GM12891 (cell line): ENCODE measurements around the gene IRF8.
"Not testable (repeated sequence)": the region's sequence is repeated elsewhere in the genome, so short reads cannot be mapped to it uniquely, and the experiment has no call there.

ENCODE experiments used
- DNase-seq: peaks from one replicate; pipeline ENCODE4 v3.0.0; 2011; ENCODE audit warnings: low spot score; ENCODE audit not compliant: insufficient read length
- FAIRE-seq: peaks from 2 replicates; lab custom pipeline; 2011; peaks lifted over from hg19 to GRCh38; lab: Jason Lieb, UNC
- PAX5 ChIP-seq: IDR thresholded peaks from 2 replicates; pipeline ENCODE4 v1.6.1; 2011; ENCODE audit warnings: low read length, moderate library complexity, mild to moderate bottlenecking; ENCODE audit not compliant: insufficient read depth, severe bottlenecking
- POLR2A ChIP-seq: IDR thresholded peaks from 2 replicates; pipeline ENCODE4 v1.6.1; 2011; ENCODE audit warnings: low read depth, low read length, control low read depth
- POLR2AphosphoS5 ChIP-seq: IDR thresholded peaks from 2 replicates; pipeline ENCODE4 v1.6.1; 2011; ENCODE audit warnings: low read depth, low read length, control low read depth
- POU2F2 ChIP-seq: IDR thresholded peaks from 2 replicates; pipeline ENCODE4 v1.6.1; 2011; ENCODE audit warnings: low read depth, mild to moderate bottlenecking, control low read depth, low read length, moderate library complexity
- SPI1 ChIP-seq: IDR thresholded peaks from 2 replicates; pipeline ENCODE4 v1.6.1; 2011; ENCODE audit warnings: low read depth, low read length, control low read depth
- TAF1 ChIP-seq: IDR thresholded peaks from 2 replicates; pipeline ENCODE4 v1.6.1; 2011; ENCODE audit warnings: low read depth, low read length, control low read depth

The IRF8 gene

DNA sequence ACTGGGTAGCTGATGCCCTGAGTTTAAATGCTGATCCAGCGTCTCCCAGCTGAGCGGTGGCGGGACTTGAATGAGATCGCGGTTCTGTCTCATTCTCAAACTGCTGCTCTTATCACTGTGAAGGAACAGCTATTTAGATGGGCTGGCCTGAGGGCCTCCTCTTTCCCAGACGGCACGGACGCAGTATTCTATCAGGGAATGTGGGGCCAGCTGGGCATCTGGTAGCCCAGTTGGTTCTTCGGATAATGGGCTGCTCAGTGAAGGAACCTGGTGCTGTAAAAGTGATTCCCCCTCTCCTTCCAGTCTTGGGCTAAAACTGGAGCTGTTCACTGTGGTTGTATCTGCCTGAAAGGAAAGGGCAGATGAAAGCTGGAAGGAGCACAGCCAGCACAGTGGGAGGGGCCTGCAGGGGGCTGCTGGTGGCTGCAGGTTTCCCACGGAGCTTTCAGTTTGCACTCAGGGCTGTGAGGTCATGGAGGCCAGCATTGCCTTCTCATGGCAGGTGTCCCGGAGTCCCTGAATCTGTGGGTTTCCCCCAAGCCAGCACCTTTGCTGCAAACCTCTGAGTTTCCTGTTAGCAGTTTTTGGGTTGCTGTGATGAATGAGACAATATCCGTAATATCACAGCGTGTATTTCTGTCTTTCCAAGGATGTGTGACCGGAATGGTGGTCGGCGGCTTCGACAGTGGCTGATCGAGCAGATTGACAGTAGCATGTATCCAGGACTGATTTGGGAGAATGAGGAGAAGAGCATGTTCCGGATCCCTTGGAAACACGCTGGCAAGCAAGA, 3.6 kb downstream of the IRF8 start:
- TF ChIP-seq POU2F2 (peak; percentile 63; the same call in 1 of the 2 replicates), TAF1 (peak; percentile 32; the same call in 1 of the 2 replicates), PAX5 (no peak), SPI1 (0 out of 2 replicates have a peak, but pooled peaks have one; percentile 32), POLR2A (peak; percentile 40)
- FAIRE-seq (peak; percentile 91), DNase-seq (peak; percentile 62)

DNA sequence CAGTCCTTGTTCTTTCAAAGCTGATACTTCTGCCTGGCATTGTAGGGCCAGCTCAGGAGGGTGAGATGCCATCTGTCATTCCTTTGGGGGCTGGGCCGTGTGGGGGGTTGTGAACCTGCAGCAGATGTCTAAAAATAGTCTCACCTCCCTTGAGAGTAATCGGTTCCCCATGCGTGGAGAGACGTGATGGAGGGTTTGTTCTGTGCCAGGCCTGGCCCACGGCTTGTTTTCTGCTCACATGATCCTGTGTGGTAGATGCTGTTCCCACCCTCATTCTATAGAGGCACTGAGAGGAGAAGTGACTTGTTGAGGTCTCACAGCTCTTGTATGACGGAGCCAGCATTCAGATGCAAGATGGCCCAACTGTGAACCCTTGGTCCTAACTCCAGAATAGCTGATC, 4.6 kb downstream of the IRF8 start:
- DNase-seq, result no peak
- FAIRE-seq, result peak; percentile 78
- TF ChIP-seq PAX5 (no peak), SPI1 (no peak), POLR2A (no peak), POU2F2 (no peak), POLR2AphosphoS5 (no peak), TAF1 (no peak)

DNA sequence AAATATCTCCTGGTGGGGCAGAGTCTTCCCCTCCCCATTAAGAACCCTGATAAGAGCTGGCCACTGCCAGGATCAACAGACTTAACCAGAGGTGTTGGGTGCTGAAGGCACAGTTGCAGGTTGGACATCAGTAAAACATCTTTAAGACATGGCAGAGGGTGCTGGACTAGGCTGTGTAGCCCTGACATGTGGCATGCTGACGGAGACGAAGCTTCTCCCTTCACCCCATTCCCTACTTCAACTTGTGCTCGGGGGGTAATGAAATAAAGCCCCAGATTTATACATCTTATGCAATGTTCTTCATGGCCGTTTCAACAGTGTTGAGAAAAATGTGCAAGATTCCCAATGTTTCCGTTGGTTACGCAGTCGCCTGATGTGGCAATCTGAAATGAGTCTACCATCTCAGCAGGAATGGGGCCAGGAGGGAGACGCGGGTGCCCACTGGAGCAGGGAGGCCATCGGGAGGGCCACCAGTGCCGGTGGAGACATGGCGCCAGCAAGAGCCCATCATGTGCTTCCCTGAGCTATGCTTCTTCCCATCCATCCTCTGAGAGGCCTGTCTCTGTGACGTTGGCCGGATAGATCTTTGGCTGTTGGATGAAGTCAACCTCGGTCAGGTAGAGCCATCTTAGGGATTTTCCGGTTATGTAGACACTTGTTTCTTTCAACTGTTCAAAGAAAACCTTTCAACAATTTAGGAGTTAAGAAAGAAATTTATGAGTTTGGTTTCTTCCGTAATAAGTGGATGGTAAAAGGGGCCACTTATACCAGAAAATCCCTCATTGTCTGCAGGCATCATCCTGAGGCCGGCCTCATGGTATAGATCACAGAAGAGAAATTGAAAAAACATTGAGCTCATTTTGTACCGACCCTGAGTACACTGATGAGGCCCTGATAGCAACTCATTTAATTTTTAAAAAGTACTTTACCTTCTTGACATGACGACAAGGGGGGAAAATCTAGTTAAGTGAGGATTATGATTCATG, 6.4 kb downstream of the IRF8 start:
- no peak for FAIRE-seq
- TF ChIP-seq POU2F2 (no peak), PAX5 (no peak)
- DNase-seq, result no peak

DNA sequence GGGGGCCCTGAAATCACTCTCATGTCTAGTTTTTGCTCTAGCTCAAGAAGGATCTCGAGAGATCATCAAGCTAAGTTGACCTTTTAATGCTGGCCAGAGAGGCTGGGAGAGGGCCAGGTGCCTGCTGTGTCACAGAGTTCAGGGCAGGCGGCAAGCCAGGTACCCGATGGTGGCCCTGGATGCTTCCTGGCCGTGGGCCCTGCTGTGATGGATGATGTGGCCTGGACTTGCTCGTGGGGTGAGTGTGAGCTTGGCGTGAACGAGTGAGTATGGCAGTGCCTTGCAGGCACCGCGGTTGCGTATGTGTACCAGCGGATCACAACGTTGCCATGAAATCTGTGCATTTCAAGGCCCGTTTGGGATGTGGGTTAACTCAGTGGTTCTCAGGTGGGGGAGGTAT, 7.4 kb downstream of the IRF8 start:
- FAIRE-seq (peak; percentile 16), DNase-seq (no peak)
- TF ChIP-seq POLR2AphosphoS5 (peak; percentile 64; the same call in 1 of the 2 replicates), POU2F2 (no peak)

DNA sequence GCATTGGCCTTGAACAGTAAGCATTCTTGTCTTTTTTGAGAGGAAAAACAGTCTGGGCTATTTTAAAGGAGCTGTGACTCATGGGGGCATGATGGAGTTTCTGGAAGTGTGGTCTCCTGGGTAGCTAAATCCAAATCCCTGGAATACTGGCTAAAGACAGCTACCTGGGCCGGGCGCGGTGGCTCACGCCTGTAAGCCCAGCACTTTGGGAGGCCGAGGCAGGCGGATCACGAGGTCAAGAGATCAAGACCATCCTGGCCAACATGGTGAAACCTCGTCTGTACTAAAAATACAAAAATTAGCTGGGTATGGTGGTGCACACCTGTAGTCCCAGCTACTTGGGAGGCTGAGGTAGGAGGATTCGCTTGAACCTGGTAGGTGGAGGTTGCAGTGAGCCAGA, 8.3 kb downstream of the IRF8 start:
- not testable (repeated sequence) for DNase-seq, FAIRE-seq

DNA sequence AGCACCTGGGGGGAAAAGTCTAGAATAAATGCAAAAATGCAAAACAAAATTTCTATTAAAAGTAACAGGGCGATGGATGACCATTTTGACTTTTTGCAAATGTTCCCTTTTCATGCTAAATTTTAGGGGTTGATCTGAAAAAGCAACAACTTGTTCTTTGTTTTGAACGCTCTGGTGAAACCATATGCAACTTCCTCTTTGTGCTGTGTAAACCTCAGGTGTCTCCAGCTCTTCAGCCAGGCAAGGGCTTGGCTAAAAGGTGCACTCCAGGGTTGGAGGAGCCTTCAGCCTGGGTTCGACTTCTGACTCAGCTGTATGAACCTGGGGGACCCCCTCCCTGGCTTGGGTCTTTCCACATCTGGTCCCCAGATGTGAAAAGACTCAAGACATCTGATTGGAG, 9.5 kb downstream of the IRF8 start:
- TF ChIP-seq POLR2A (no peak), SPI1 (peak; percentile 84), POU2F2 (peak; percentile 83; the same call in 1 of the 2 replicates)
- peak; percentile 61 for DNase-seq
- FAIRE-seq, result peak; percentile 77

DNA sequence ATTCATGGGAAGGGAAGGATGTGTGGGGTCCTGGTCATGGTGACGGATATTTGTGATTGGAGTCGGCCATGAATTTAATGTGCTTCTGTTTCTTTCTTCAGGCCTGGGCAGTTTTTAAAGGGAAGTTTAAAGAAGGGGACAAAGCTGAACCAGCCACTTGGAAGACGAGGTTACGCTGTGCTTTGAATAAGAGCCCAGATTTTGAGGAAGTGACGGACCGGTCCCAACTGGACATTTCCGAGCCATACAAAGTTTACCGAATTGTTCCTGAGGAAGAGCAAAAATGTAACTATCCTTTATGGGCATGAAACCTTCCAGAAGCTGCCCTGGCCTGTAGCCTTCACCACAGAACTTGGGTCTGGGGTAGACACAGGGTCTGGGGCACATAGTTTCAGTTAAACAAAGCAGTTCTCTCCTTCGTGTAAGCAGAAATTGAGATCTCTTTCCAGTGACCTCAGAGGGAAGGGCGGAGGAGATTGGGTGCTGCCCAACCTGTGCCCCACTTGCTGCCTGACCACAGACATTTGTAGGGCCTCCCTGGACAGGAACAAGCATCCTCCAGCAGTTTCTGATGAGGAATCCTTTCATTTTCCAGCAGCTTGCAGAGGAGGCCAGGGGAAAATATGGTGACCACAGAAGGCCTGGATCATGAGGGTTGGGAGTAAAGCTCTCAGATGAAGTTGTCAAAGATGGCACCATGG, 10.1 kb downstream of the IRF8 start:
- FAIRE-seq, result peak; percentile 52
- no peak for DNase-seq
- TF ChIP-seq PAX5, result no peak
- no peak for TF ChIP-seq POLR2A
- TF ChIP-seq POU2F2, result no peak
- no peak for TF ChIP-seq POLR2AphosphoS5
- peak; percentile 78 for TF ChIP-seq SPI1

DNA sequence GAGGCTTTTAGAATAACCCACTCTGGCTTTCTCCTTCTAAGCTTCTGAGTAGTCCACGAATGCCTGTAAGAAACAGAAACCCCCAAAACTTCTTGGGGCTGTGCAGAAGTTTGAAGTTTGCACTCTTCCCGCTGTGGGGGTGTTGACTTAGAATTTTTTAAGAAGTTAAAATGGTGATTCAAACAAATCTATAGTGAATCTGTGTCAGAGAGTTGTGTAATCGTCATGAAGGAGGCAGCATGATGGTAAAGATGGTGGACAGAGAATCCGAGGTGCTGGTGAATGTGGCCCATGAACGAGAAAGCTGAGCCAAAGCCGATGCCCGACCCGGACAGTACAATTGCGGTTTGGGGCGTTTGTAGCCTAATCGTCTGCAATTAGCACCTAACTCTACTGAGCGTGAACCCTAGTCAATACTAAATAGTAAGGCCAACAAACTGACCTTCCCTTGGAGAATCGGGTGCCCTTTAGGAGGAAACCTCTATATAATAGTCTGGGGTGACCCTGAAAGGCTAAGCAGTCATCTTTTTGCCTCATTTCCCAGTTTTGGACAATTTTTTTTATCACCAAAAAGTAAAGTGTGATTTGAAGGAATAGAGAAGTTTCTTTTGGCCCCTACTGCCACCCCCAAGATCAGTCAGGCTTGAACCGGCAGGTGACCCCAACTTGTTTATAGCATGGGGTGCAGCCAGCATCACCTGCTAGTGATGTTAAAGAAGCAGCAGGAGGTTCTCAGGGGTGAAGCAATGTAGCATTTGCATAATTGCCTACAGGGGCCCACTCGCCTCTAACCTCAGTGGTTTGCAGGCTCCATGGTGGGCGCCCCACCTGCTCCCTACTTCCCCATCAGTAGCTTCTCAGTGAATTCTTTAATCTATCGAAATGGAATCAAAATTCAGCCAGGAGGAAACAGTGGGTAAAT, 11.2 kb downstream of the IRF8 start:
- DNase-seq (no peak), FAIRE-seq (peak; percentile 60)
- TF ChIP-seq POU2F2 (peak; percentile 98), SPI1 (no peak), POLR2AphosphoS5 (no peak), POLR2A (0 out of 2 replicates have a peak, but pooled peaks have one; percentile 17), PAX5 (no peak)

DNA sequence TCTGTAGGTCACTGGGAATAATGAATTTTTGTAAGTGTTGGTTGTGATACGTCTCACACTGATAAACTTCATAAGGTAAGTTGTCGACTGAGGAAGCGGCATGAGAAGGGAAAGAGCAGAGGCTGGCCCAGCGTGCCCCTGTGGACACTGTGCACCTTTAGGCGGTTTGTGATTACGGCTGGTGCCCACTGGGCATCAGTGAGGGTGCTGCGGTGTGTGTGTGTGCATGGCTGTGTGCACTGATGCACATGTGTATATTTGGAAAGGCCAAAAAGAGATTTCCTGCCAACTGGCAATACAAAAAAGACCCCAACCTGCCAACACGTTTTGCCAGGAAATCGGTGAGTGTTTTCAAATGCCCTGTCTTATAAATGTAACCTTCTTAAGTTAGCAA, 11.9 kb downstream of the IRF8 start:
- FAIRE-seq, result peak; percentile 72
- TF ChIP-seq POLR2AphosphoS5, result no peak; the same call in 1 of the 2 replicates
- TF ChIP-seq POLR2A, result no peak
- TF ChIP-seq POU2F2, result no peak
- no peak for TF ChIP-seq SPI1
- no peak for TF ChIP-seq PAX5
- TF ChIP-seq TAF1, result no peak

More for the DNA sequence above, 11.9 kb downstream of the IRF8 start:
- DNase-seq, result no peak
